GM10266 (cell line): ENCODE data around the gene RAD9B.

ENCODE experiments used
- DNase-seq: peaks from one replicate; pipeline ENCODE4 v3.0.0; 2012; ENCODE audit errors: extremely low spot score
- TF ChIP-seq, protein P1 (sequence below): IDR thresholded peaks from 2 replicates; pipeline ENCODE4 v1.5.1; 2012; ENCODE audit warnings: mild to moderate bottlenecking, low read depth; ENCODE audit not compliant: control insufficient read depth, insufficient read depth; ENCODE audit errors: missing control alignments

The RAD9B gene

GRCh38 chr12:110468214-110469048 lies 33.7 kb upstream of the RAD9B start, which contains the start of the genes FAM216A and GPN3:
TSS of gene FAM216A (plus strand) at chr12:110468845. CDS start at chr12:110468876, 31 bp downstream.
TSS of gene GPN3 (minus strand) at chr12:110468257. CDS start at chr12:110468203, 54 bp downstream.
- TF ChIP-seq, protein P1, sequence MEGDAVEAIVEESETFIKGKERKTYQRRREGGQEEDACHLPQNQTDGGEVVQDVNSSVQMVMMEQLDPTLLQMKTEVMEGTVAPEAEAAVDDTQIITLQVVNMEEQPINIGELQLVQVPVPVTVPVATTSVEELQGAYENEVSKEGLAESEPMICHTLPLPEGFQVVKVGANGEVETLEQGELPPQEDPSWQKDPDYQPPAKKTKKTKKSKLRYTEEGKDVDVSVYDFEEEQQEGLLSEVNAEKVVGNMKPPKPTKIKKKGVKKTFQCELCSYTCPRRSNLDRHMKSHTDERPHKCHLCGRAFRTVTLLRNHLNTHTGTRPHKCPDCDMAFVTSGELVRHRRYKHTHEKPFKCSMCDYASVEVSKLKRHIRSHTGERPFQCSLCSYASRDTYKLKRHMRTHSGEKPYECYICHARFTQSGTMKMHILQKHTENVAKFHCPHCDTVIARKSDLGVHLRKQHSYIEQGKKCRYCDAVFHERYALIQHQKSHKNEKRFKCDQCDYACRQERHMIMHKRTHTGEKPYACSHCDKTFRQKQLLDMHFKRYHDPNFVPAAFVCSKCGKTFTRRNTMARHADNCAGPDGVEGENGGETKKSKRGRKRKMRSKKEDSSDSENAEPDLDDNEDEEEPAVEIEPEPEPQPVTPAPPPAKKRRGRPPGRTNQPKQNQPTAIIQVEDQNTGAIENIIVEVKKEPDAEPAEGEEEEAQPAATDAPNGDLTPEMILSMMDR = no peak
- DNase-seq = peak; percentile 94

DNA sequence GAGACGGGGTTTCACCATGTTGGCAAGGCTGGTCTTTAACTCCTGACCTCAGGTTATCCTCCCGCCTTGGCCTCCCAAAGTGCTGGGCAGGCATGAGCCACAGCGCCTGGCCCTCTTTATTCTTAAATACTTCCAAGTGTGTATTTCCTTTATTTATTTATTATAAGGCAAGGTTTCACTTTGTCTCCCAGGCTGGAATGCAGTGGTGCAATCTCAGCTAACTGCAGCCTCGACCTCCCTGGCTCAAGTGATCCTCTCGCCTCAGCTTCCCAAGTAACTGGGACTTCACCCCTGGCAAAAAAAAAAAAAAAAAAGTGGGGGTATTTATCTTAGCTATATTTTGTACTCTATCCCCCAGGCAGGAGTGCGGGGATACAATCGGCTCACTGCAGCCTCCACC lies 26.7 kb upstream of the RAD9B start:
- DNase-seq = no peak
- TF ChIP-seq, protein P1 = no peak

- TF ChIP-seq, protein P1 = no peak
- no peak for DNase-seq
These were observed 3.0 kb upstream of the RAD9B start for GRCh38 chr12:110498984-110499706.

- TF ChIP-seq, protein P1 = no peak
- DNase-seq = peak; percentile 21
These were observed 756 bp upstream of the RAD9B start for GRCh38 chr12:110501399-110501751.

DNA sequence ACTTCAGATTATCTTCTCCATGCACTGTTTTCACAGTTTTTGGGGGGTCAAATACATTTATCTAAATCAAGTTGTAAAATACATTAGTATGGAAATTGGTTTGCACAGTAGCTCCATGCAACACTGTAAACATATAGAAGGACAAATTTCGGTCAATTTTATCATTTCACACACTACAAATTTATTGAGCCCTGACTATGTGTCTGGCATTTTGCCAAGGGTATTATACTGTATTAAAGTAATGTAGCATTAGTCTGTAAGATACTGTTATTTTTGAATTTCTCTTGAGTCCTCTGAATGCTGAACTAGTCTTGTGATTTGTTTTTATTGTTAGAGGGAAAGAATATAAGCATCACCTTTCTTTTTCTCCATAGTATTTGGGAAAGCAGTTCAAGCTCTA lies 1.3 kb downstream of the RAD9B start:
- DNase-seq = no peak
- TF ChIP-seq, protein P1 = no peak

DNA sequence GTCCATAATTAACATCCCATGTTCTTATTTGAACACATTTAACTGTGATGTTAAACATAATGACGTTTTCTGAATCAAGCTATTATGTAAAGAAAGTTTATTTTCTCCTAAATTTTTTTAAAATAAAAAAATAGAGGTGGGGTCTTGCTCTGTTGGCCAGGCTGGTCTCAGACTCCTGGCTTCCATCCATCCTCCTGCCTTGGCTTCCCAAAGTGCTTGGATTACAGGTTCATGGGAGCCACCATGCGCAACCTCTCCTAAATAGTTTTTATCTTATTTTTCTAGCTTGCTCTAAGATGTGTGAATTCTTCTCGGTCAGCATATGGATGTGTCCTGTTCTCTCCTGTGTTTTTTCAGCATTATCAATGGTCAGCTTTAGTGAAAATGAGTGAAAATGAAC lies 3.2 kb downstream of the RAD9B start:
- DNase-seq = no peak
- TF ChIP-seq, protein P1 = no peak
